Mammary epithelial cell (primary cell): ENCODE data around the gene ADRB2.

Experiments used
- CTCF ChIP-seq, 2 donors: IDR thresholded peaks in 1 of 2; conservative IDR thresholded peaks in 1 of 2; 2 replicates each; pipeline ENCODE4 v1.5.1; 2011 to 2012; ENCODE audit warnings: inconsistent platforms in 2 of 2, low read length in 2 of 2, mild to moderate bottlenecking in 2 of 2, control low read depth in 1 of 2, low read depth in 1 of 2; ENCODE audit not compliant: insufficient read depth in 1 of 2; ENCODE audit errors: extremely low read depth in 1 of 2
- EZH2 ChIP-seq: IDR thresholded peaks from 2 replicates; pipeline ENCODE4 v1.6.1; 2012; ENCODE audit warnings: low read length, inconsistent platforms, borderline replicate concordance

GRCh38 chr5:148816357-148816756, 10.1 kb upstream of the ADRB2 start:
- TF ChIP-seq CTCF (conservative IDR thresholded peaks at IDR 0.05 in 1 of 2, IDR thresholded peaks at IDR 0.05 in 1 of 2; ENCODE audit: extremely low read depth in 1 of 2, insufficient read depth in 1 of 2, low read depth in 1 of 2, low read length in 2 of 2) (no peak), EZH2 (no peak)
